ENCODE results near the gene SAFB. TPM values are rescaled to one million over a fixed set of nuclear protein-coding genes. Genes with fewer than 3 reads are reported as not detected.

SAFB gene
- total and polyA plus RNA-seq, 2 of the 13 experiments (the other 11 are each of a cell fraction or from before 2014, with no cell fraction given): 21.0 to 28.4 TPM

- TF ChIP-seq, protein P1, sequence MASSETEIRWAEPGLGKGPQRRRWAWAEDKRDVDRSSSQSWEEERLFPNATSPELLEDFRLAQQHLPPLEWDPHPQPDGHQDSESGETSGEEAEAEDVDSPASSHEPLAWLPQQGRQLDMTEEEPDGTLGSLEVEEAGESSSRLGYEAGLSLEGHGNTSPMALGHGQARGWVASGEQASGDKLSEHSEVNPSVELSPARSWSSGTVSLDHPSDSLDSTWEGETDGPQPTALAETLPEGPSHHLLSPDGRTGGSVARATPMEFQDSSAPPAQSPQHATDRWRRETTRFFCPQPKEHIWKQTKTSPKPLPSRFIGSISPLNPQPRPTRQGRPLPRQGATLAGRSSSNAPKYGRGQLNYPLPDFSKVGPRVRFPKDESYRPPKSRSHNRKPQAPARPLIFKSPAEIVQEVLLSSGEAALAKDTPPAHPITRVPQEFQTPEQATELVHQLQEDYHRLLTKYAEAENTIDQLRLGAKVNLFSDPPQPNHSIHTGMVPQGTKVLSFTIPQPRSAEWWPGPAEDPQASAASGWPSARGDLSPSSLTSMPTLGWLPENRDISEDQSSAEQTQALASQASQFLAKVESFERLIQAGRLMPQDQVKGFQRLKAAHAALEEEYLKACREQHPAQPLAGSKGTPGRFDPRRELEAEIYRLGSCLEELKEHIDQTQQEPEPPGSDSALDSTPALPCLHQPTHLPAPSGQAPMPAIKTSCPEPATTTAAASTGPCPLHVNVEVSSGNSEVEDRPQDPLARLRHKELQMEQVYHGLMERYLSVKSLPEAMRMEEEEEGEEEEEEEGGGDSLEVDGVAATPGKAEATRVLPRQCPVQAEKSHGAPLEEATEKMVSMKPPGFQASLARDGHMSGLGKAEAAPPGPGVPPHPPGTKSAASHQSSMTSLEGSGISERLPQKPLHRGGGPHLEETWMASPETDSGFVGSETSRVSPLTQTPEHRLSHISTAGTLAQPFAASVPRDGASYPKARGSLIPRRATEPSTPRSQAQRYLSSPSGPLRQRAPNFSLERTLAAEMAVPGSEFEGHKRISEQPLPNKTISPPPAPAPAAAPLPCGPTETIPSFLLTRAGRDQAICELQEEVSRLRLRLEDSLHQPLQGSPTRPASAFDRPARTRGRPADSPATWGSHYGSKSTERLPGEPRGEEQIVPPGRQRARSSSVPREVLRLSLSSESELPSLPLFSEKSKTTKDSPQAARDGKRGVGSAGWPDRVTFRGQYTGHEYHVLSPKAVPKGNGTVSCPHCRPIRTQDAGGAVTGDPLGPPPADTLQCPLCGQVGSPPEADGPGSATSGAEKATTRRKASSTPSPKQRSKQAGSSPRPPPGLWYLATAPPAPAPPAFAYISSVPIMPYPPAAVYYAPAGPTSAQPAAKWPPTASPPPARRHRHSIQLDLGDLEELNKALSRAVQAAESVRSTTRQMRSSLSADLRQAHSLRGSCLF (CRISPR knock-in tag; IDR thresholded peaks at IDR 0.05; ENCODE audit: borderline replicate concordance): no peak
- TF ChIP-seq ATF1 (CRISPR knock-in tag; IDR thresholded peaks at IDR 0.05): peak; percentile 87
- TF ChIP-seq ZNF318 (CRISPR knock-in tag; IDR thresholded peaks at IDR 0.05): no peak
- no peak for TF ChIP-seq MAZ (IDR thresholded peaks at IDR 0.05; ENCODE audit: borderline replicate concordance, low read depth, low read length)
- TF ChIP-seq MAZ (CRISPR knock-in tag; IDR thresholded peaks at IDR 0.05; ENCODE audit: low read depth): no peak; the same call in 1 of the 2 replicates
- no peak for TF ChIP-seq MBD4 (IDR thresholded peaks at IDR 0.05; ENCODE audit: borderline replicate concordance, low read length)
- TF ChIP-seq PHF21A (CRISPR knock-in tag; IDR thresholded peaks at IDR 0.05): no peak
- TF ChIP-seq CENPX (CRISPR knock-in tag; IDR thresholded peaks at IDR 0.05): no peak
- no peak for TF ChIP-seq EP300 (IDR thresholded peaks at IDR 0.05; ENCODE audit: low read depth in 2 of 2, low read length in 2 of 2)
- no peak; the same call in 1 of the 2 replicates for TF ChIP-seq EP300 (CRISPR knock-in tag; IDR thresholded peaks at IDR 0.05; ENCODE audit: borderline replicate concordance)
- TF ChIP-seq HBP1 (CRISPR knock-in tag; IDR thresholded peaks at IDR 0.05; ENCODE audit: low read depth): no peak
- no peak for TF ChIP-seq ZNF207 (IDR thresholded peaks at IDR 0.05; ENCODE audit: borderline replicate concordance)
These were observed 57.8 kb downstream of the SAFB start, which contains the start of the genes HSD11B1L and MICOS13 (continued) for GRCh38 chr19:5680437-5681368.
